HepG2 (cell line): Measurements from ENCODE around the gene CRIP1. TPM values are rescaled to one million over a fixed set of nuclear protein-coding genes. Genes with fewer than 3 reads are reported as not detected.
A peak's percentile ranks its signal among the peaks of the same experiment; 100 is the strongest.

Experiments
- BCL3 ChIP-seq: sonication (generic); formaldehyde crosslinking; IDR thresholded peaks from 2 replicates; pipeline ENCODE4 v1.5.1; 2020; ENCODE audit warnings: mild to moderate bottlenecking, missing genetic modification reagents, moderate library complexity
- CBX5 ChIP-seq: sonication (generic); formaldehyde crosslinking; IDR thresholded peaks from 2 replicates; pipeline ENCODE4 v1.4.0; 2020; ENCODE audit warnings: missing genetic modification reagents, borderline replicate concordance
- CREB3 ChIP-seq: sonication (generic); formaldehyde crosslinking; IDR thresholded peaks from 2 replicates; pipeline ENCODE4 v1.5.0; 2020; ENCODE audit warnings: missing genetic modification reagents
- DBP ChIP-seq: sonication (generic); formaldehyde crosslinking; IDR thresholded peaks from 2 replicates; pipeline ENCODE4 v1.4.0; 2020; ENCODE audit warnings: missing genetic modification reagents; ENCODE audit errors: not compliant biosample characterization
- DDIT3 ChIP-seq: sonication (generic); formaldehyde crosslinking; IDR thresholded peaks from 2 replicates; pipeline ENCODE4 v1.4.0; 2020; ENCODE audit warnings: mild to moderate bottlenecking, missing genetic modification reagents
- ERF ChIP-seq: IDR thresholded peaks from 2 replicates; pipeline ENCODE4 v1.6.1; 2018; ENCODE audit warnings: missing biosample characterization, missing genetic modification reagents
- HDAC6 ChIP-seq: fragments of 200-600 bp; sonication (generic); IDR thresholded peaks from 2 replicates; pipeline ENCODE4 v1.7.0; 2017; ENCODE audit warnings: mild to moderate bottlenecking, antibody characterized with exemption, low read length, low read depth
- HIVEP1 ChIP-seq: sonication (generic); formaldehyde crosslinking; IDR thresholded peaks from 2 replicates; pipeline ENCODE4 v1.4.0; 2020; ENCODE audit warnings: mild to moderate bottlenecking, missing genetic modification reagents
- PRMT3 ChIP-seq: sonication (generic); formaldehyde crosslinking; IDR thresholded peaks from 2 replicates; pipeline ENCODE4 v1.8.1; 2022; ENCODE audit warnings: low read depth, mild to moderate bottlenecking, moderate library complexity, missing genetic modification reagents, borderline replicate concordance
- RCOR2 ChIP-seq: IDR thresholded peaks from 2 replicates; pipeline ENCODE4 v1.6.1; 2016; ENCODE audit warnings: missing biosample characterization, missing genetic modification reagents
- SIX1 ChIP-seq: sonication (generic); formaldehyde crosslinking; IDR thresholded peaks from 2 replicates; pipeline ENCODE4 v1.4.0; 2020; ENCODE audit warnings: missing genetic modification reagents, borderline replicate concordance
- TSC22D2 ChIP-seq: sonication (generic); formaldehyde crosslinking; IDR thresholded peaks from 2 replicates; pipeline ENCODE4 v1.5.1; 2020; ENCODE audit warnings: missing genetic modification reagents, mild to moderate bottlenecking, borderline replicate concordance
- ZNF121 ChIP-seq: sonication (generic); formaldehyde crosslinking; IDR thresholded peaks from 2 replicates; pipeline ENCODE4 v1.5.0; 2020; ENCODE audit warnings: mild to moderate bottlenecking, missing genetic modification reagents
- ZNF333 ChIP-seq: sonication (generic); formaldehyde crosslinking; IDR thresholded peaks from 2 replicates; pipeline ENCODE4 v1.4.0; 2020; ENCODE audit warnings: mild to moderate bottlenecking, missing genetic modification reagents, borderline replicate concordance
- ZNF362 ChIP-seq: sonication (generic); formaldehyde crosslinking; IDR thresholded peaks from 2 replicates; pipeline ENCODE4 v1.4.0; 2020; ENCODE audit warnings: missing genetic modification reagents, mild to moderate bottlenecking, borderline replicate concordance
- ZNF431 ChIP-seq: sonication (generic); formaldehyde crosslinking; IDR thresholded peaks from 2 replicates; pipeline ENCODE4 v1.9.0; 2022; ENCODE audit warnings: missing genetic modification reagents, low read depth, mild to moderate bottlenecking, borderline replicate concordance
- ZNF550 ChIP-seq: sonication (generic); formaldehyde crosslinking; IDR thresholded peaks from 2 replicates; pipeline ENCODE4 v1.4.0; 2020; ENCODE audit warnings: mild to moderate bottlenecking, missing genetic modification reagents, borderline replicate concordance
- ZNF558 ChIP-seq: sonication (generic); formaldehyde crosslinking; IDR thresholded peaks from 2 replicates; pipeline ENCODE4 v1.9.0; 2022; ENCODE audit warnings: mild to moderate bottlenecking, missing genetic modification reagents, borderline replicate concordance
- ZNF672 ChIP-seq: sonication (generic); formaldehyde crosslinking; IDR thresholded peaks from 2 replicates; pipeline ENCODE4 v1.8.1; 2022; ENCODE audit warnings: missing genetic modification reagents
- ZNF878 ChIP-seq: sonication (generic); formaldehyde crosslinking; IDR thresholded peaks from 2 replicates; pipeline ENCODE4 v1.8.1; 2023; ENCODE audit warnings: mild to moderate bottlenecking, missing genetic modification reagents, moderate library complexity
- ZUFSP ChIP-seq: sonication (generic); formaldehyde crosslinking; IDR thresholded peaks from 2 replicates; pipeline ENCODE4 v1.9.0; 2021; ENCODE audit warnings: missing genetic modification reagents, mild to moderate bottlenecking, borderline replicate concordance
- polyA plus RNA-seq, 8 experiments: library from polyadenylated mRNA; depleted of rRNA in 3 of 8; stranded (reverse) in 7 of 8; unstranded in 1 of 8; fragments of >200 nt; fragmentation: Illumina TruSeq in 4 of 8; extraction: Trizol in 4 of 8; gene quantifications; 2 replicates each; pipeline versions ENCODE4 v1.2.1 to v1.2.3, GENCODE V29; 2011 to 2016; ENCODE audit warnings: low read depth in 4 of 8, missing spikeins in 1 of 8, mixed read lengths in 1 of 8; ENCODE audit not compliant: insufficient read depth in 1 of 8
- total RNA-seq, 5 experiments: library from RNA; depleted of rRNA; stranded (reverse); fragments of >200 nt; fragmentation: Illumina TruSeq; extraction: Trizol; gene quantifications; 2 replicates each; pipeline ENCODE4 v1.2.3, GENCODE V29; 2016; ENCODE audit warnings: low read depth in 1 of 5

The CRIP1 gene
- total and polyA plus RNA-seq, 2 of the 13 experiments (the other 11 are each of a cell fraction or from before 2014, with no cell fraction given), result 53.9 to 59.5 TPM

- TF ChIP-seq ZNF672 (no peak), ZUFSP (CRISPR knock-in tag) (no peak), RCOR2 (CRISPR knock-in tag) (no peak), ZNF558 (CRISPR knock-in tag) (peak; percentile 62; the same call in 1 of the 2 replicates), SIX1 (0 out of 2 replicates have a peak, but pooled peaks have one; percentile 35), ZNF431 (no peak), ZNF362 (CRISPR knock-in tag) (no peak), TSC22D2 (CRISPR knock-in tag) (0 out of 2 replicates have a peak, but pooled peaks have one; percentile 29), BCL3 (CRISPR knock-in tag) (peak; percentile 13), HDAC6 (no peak), DDIT3 (no peak), ZNF878 (CRISPR knock-in tag) (peak; percentile 95), CREB3 (no peak), DBP (no peak), ZNF550 (CRISPR knock-in tag) (no peak), HIVEP1 (CRISPR knock-in tag) (0 out of 2 replicates have a peak, but pooled peaks have one; percentile 54), ZNF333 (CRISPR knock-in tag) (no peak; the same call in 1 of the 2 replicates), ZNF121 (CRISPR knock-in tag) (peak; percentile 35; the same call in 1 of the 2 replicates), PRMT3 (CRISPR knock-in tag) (no peak), CBX5 (CRISPR knock-in tag) (no peak; the same call in 1 of the 2 replicates), ERF (peak; percentile 81; the same call in 1 of the 2 replicates)
Measured at GRCh38 chr14:105490572-105491365, 4.1 kb downstream of the CRIP1 start, which contains the start of gene TEDC1 (continued).
